Sigmoid colon (tissue), 7 donors: ENCODE data around the gene DCC. TPM values are rescaled to one million over a fixed set of nuclear protein-coding genes. Genes with fewer than 3 reads are reported as not detected.

Experiments
- DNase-seq: peaks from one replicate; pipeline ENCODE4 v3.0.0-alpha.2; 2019
- H3K27ac ChIP-seq, 4 donors: fragments of 200-600 bp; sonication (generic); one replicate each; pipeline ENCODE4 v1.5.1; 2016 to 2019; ENCODE audit warnings: mild to moderate bottlenecking in 1 of 4
- H3K27me3 ChIP-seq, 3 donors: fragments of 200-600 bp; sonication (generic); one replicate each; pipeline ENCODE4 v1.5.1; 2019; ENCODE audit warnings: mild to moderate bottlenecking in 1 of 3
- H3K36me3 ChIP-seq, 4 donors: fragments of 200-600 bp; sonication (generic); one replicate each; pipeline ENCODE4 v1.5.1; 2016 to 2019
- H3K4me1 ChIP-seq, 4 donors: fragments of 200-600 bp; sonication (generic); one replicate each; pipeline ENCODE4 v1.5.1; 2017 to 2019
- H3K4me3 ChIP-seq, 4 donors: fragments of 200-600 bp; sonication (generic); one replicate each; pipeline ENCODE4 v1.5.1; 2017 to 2019; ENCODE audit warnings: mild to moderate bottlenecking in 2 of 4, moderate library complexity in 1 of 4
- H3K9me3 ChIP-seq, 4 donors: fragments of 200-600 bp in 3 of 4; sonication (generic) in 3 of 4; one replicate each; pipeline versions ENCODE4 v1.5.1 to v1.6.1; 2013 to 2019
- EP300 ChIP-seq, 4 donors: sonication (generic); formaldehyde crosslinking; IDR thresholded peaks; one replicate each; pipeline ENCODE4 v1.6.1; 2017; ENCODE audit warnings: antibody characterized with exemption in 4 of 4
- POLR2A ChIP-seq, 2 donors: fragments of 450-650 bp; IDR thresholded peaks; one replicate each; pipeline ENCODE4 v1.6.1; 2016; ENCODE audit warnings: antibody characterized with exemption in 2 of 2, mild to moderate bottlenecking in 2 of 2, moderate library complexity in 2 of 2
- POLR2AphosphoS5 ChIP-seq, 4 donors: sonication (generic); formaldehyde crosslinking; IDR thresholded peaks; one replicate each; pipeline ENCODE4 v1.6.1; 2017; ENCODE audit warnings: antibody characterized with exemption in 4 of 4
- WGBS, 2 donors: extraction: QIAGEN DNeasy Blood & Tissue Kit; methylation state at CpG; one replicate each; pipeline ENCODE4 v1.1.7; 2013; 5-methylcytosine and 5-hydroxymethylcytosine counted together
- intact Hi-C: fragments of 100-400 bp; cut with DNase I; formaldehyde crosslinking; loops from one replicate; pipeline ENCODE4 v1.15.1; 2023
- polyA plus RNA-seq, 3 donors: library from polyadenylated mRNA; stranded (reverse); fragments of 200-250 nt; gene quantifications; one replicate each; pipeline ENCODE4 v1.2.3, GENCODE V29; 2013
- total RNA-seq, 4 donors: library from RNA; depleted of rRNA; stranded (reverse); fragments of >200 nt; gene quantifications; one replicate each; pipeline ENCODE4 v1.1.0, GENCODE V29; 2016
- TF ChIP-seq, protein P1 (sequence below), 4 experiments: fragments of 450-650 bp in 3 of 4; fragments of 200-600 bp in 1 of 4; IDR thresholded peaks; one replicate each; pipeline ENCODE4 v1.5.1; 2016 to 2019; ENCODE audit warnings: antibody characterized with exemption in 4 of 4, mild to moderate bottlenecking in 3 of 4, moderate library complexity in 2 of 4
- donor health status: healthy with polysubstance abuse.
- donor health status: Bipolar disorder and iron deficiency.
- donor health status: healthy.

DCC gene
- total and polyA plus RNA-seq, 7 donors: 0.04 to 0.83 (median 0.36) TPM; not detected in 2

DNA sequence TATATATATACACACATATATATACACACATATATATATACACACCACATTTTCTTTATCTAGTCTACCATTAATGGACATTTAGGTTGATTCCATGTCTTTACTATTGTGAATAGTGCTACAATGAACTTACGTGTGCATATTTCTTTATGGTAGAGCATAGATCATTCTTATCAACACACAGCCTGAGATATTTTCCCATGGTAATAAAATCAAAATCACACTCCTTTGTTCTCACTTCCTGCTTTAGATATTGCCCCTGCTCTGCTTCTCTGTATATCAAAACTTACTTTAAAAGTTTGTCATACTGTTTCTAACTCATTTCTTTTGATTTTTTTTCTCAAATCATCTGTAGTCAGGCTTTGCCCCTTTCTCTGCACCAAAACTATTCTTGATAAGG, 119.9 kb downstream of the DCC start:
- Histone ChIP-seq H3K4me3 (no peak overlapping the region), H3K4me1 (no peaks in the 10 kb centered on the region), H3K9me3 (no peaks in the 10 kb centered on the region), H3K27ac (no peak overlapping the region), H3K27me3 (no peaks in the 10 kb centered on the region), H3K36me3 (no peaks in the 10 kb centered on the region)
- TF ChIP-seq EP300 (IDR thresholded peaks at IDR 0.05): no peak
- TF ChIP-seq, protein P1, sequence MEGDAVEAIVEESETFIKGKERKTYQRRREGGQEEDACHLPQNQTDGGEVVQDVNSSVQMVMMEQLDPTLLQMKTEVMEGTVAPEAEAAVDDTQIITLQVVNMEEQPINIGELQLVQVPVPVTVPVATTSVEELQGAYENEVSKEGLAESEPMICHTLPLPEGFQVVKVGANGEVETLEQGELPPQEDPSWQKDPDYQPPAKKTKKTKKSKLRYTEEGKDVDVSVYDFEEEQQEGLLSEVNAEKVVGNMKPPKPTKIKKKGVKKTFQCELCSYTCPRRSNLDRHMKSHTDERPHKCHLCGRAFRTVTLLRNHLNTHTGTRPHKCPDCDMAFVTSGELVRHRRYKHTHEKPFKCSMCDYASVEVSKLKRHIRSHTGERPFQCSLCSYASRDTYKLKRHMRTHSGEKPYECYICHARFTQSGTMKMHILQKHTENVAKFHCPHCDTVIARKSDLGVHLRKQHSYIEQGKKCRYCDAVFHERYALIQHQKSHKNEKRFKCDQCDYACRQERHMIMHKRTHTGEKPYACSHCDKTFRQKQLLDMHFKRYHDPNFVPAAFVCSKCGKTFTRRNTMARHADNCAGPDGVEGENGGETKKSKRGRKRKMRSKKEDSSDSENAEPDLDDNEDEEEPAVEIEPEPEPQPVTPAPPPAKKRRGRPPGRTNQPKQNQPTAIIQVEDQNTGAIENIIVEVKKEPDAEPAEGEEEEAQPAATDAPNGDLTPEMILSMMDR (IDR thresholded peaks at IDR 0.05): no peak
- intact Hi-C loops: no loop called here
- WGBS, 2 donors: 17 to 58% methylated on average over 1 of the region's 1 CpG
- no peak for DNase-seq

DNA sequence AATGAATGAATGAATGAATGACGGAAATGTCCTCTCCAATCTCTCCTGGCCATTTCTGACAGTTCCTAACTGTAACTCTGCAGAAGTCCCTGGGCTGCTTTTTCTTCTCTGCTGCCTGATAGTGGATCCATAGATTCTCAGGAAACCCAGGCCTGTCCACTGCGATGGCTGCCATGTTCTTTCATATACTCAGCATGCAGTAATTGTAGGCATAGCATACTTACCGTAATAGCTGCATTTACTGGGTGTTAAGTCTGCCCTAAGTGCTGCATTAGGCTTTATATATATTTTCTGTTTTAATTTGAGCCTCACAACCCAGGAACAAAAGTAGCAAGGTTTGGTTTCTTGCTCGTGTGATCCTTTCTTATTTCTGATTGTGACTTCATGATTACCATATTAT, 122.9 kb downstream of the DCC start:
- no peak for DNase-seq
- WGBS, 2 donors: 90 to 95% methylated on average over 4 of the region's 4 CpGs

DNA sequence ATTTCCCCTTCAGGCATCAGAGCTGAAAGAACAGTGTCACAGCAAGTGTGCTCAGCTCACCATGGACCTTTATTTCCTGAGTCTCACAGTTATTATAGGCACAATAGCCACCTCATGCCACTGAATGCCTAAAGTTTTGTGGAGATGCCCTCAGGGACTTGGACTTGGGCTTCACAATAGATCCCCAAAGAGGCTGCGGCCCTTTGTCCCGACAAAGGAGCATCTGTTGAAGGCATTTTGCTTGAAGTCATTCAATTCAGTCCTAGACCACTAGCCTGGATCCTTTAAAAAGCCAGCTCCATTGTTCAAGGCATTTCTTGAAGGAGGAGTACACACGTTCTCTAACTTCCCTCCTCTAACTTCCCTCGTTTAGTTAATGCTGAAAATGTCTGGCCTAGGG, 125.4 kb downstream of the DCC start:
- intact Hi-C loops: no loop called here
- H3K9me3 ChIP-seq: no peaks in the 10 kb centered on the region
- H3K27me3 ChIP-seq: no peaks in the 10 kb centered on the region
- H3K27ac ChIP-seq: no peak overlapping the region
- no peaks in the 10 kb centered on the region for H3K4me1 ChIP-seq
- H3K36me3 ChIP-seq: no peaks in the 10 kb centered on the region
- TF ChIP-seq EP300 (IDR thresholded peaks at IDR 0.05) (no peak), POLR2A (IDR thresholded peaks at IDR 0.05) (no peak), POLR2AphosphoS5 (IDR thresholded peaks at IDR 0.05) (no peak)
- TF ChIP-seq, protein P1 (IDR thresholded peaks at IDR 0.05): no peak
- H3K4me3 ChIP-seq: no peak overlapping the region
- 65 to 84% methylated on average over 4 of the region's 4 CpGs for WGBS, 2 donors
- no peak for DNase-seq

More for the DNA sequence above, 122.9 kb downstream of the DCC start:
- Histone ChIP-seq H3K27ac (no peak overlapping the region), H3K9me3 (no peaks in the 10 kb centered on the region), H3K4me1 (no peaks in the 10 kb centered on the region), H3K27me3 (no peaks in the 10 kb centered on the region), H3K36me3 (no peaks in the 10 kb centered on the region), H3K4me3 (no peak overlapping the region)
- intact Hi-C loops: no loop called here
- TF ChIP-seq, protein P1 (IDR thresholded peaks at IDR 0.05): no peak
- TF ChIP-seq POLR2AphosphoS5 (IDR thresholded peaks at IDR 0.05) (no peak), EP300 (IDR thresholded peaks at IDR 0.05) (no peak), POLR2A (IDR thresholded peaks at IDR 0.05) (no peak)

DNA sequence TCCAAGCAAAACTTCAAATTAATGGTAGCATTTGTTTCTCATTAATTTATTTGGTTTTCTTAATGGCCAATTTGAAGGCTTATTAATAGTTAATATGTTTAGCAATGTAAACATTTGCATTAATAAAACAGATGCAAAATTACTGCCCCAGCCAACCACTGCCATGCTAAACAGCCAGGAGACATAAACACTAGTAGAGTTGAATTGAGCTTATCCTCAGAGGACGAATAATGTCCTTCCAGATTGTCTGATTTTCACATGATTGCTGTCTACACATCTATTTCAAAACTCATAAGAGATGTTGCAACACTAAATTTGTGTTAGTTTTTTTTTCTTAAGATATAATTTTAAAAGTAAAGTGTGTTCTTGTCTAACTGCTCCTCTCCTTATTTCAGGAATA, 128.5 kb downstream of the DCC start:
- TF ChIP-seq POLR2AphosphoS5 (IDR thresholded peaks at IDR 0.05) (no peak), EP300 (IDR thresholded peaks at IDR 0.05) (no peak), POLR2A (IDR thresholded peaks at IDR 0.05) (no peak)
- TF ChIP-seq, protein P1 (IDR thresholded peaks at IDR 0.05): no peak
- H3K4me3 ChIP-seq: no peak overlapping the region
- no peaks in the 10 kb centered on the region for H3K36me3 ChIP-seq
- intact Hi-C loops: no loop called here
- H3K27me3 ChIP-seq: no peaks in the 10 kb centered on the region
- H3K27ac ChIP-seq: no peak overlapping the region
- WGBS, 2 donors: 77 to 89% methylated on average over 1 of the region's 1 CpG
- no peaks in the 10 kb centered on the region for H3K9me3 ChIP-seq
- H3K4me1 ChIP-seq: no peaks in the 10 kb centered on the region
- DNase-seq: no peak

DNA sequence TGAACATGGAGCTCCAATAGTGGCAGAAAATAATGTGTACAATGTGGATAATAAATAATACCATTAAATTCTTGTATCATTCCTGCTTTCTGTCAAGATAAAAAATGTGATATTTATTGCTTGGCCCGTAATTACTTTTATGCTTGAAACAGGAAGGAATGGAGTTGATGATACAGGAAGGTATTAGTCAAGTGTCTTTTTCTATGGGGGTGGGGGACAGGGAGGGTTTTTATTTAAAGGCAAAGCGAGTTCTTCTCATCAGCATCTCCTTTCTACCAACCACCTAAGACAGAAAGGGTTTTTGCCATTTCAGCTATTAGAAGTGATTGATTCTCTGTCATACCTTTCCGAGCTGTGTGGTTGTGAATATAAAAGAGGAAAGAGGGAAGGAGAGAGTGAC, 135.3 kb downstream of the DCC start:
- Histone ChIP-seq H3K27ac (no peak overlapping the region), H3K27me3 (no peaks in the 10 kb centered on the region), H3K36me3 (no peaks in the 10 kb centered on the region), H3K9me3 (no peaks in the 10 kb centered on the region), H3K4me3 (no peak overlapping the region), H3K4me1 (no peaks in the 10 kb centered on the region)
- TF ChIP-seq, protein P1 (IDR thresholded peaks at IDR 0.05): no peak
- TF ChIP-seq POLR2A (IDR thresholded peaks at IDR 0.05) (no peak), POLR2AphosphoS5 (IDR thresholded peaks at IDR 0.05) (no peak), EP300 (IDR thresholded peaks at IDR 0.05) (no peak)
- DNase-seq: no peak
- intact Hi-C loops: loop anchor here (5.0 kb wide), 1 partner anchor 887 kb away; no protein-coding TSS in a partner anchor
- WGBS, 2 donors: 69 to 82% methylated on average over 3 of the region's 3 CpGs
